ENCODE results near the gene STIM2.

DNA sequence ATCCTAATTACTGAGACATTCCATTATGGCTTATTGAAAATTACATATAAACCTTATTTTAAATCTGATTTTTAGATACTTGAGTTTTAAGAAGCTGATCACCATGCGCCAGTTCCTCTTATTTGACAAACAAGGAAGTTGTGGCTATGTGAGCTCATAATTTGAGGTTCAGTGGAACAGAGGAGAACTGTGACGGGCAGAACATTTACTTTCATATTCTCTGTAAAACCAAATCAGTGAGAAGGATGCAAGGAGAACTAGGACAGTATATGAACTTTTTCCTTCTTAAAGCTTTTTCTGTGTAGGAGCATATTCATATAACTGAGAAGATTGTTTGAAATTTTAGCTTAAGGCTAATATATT, 25.3 kb downstream of the STIM2 start:
- TF ChIP-seq POLR2AphosphoS5 (IDR thresholded peaks at IDR 0.05; ENCODE audit: borderline replicate concordance, low read depth, low read length): no peak
- TF ChIP-seq EZH2 (IDR thresholded peaks at IDR 0.05): no peak

All from SK-N-MC (cell line).